IgD-negative memory B cell (primary cell): ENCODE data around the gene EREG. TPM values are rescaled to one million over a fixed set of nuclear protein-coding genes. Genes with fewer than 3 reads are reported as not detected.
A peak's percentile ranks its signal among the peaks of the same experiment; 100 is the strongest.

Source experiments
- H3K27ac Mint-ChIP-seq, 3 donors: one replicate each; pipeline ENCODE4 v1.8.0; 2020 to 2022; ENCODE audit warnings: mild to moderate bottlenecking in 3 of 3, mixed read lengths in 3 of 3, moderate library complexity in 1 of 3
- H3K27me3 Mint-ChIP-seq: one replicate; pipeline ENCODE4 v1.8.0; 2021; ENCODE audit warnings: mixed read lengths
- H3K36me3 Mint-ChIP-seq: one replicate; pipeline ENCODE4 v1.8.0; 2020; ENCODE audit warnings: mild to moderate bottlenecking, mixed read lengths
- H3K4me1 Mint-ChIP-seq, 3 donors: one replicate each; pipeline ENCODE4 v1.8.0; 2020 to 2022; ENCODE audit warnings: mixed read lengths in 3 of 3, mild to moderate bottlenecking in 1 of 3
- H3K4me3 Mint-ChIP-seq, 4 donors: one replicate each; pipeline ENCODE4 v1.8.0; 2020 to 2022; ENCODE audit warnings: mild to moderate bottlenecking in 4 of 4, mixed read lengths in 4 of 4, moderate library complexity in 3 of 4
- H3K9me3 Mint-ChIP-seq, 3 donors: one replicate each; pipeline ENCODE4 v1.8.0; 2020 to 2021; ENCODE audit warnings: mixed read lengths in 3 of 3, mild to moderate bottlenecking in 1 of 3
- polyA plus RNA-seq: library from polyadenylated mRNA; unstranded; fragments of 300-500 nt; fragmentation: Illumina TruSeq; gene quantifications from one replicate; pipeline ENCODE4 v1.2.3, GENCODE V29; 2021

EREG gene
- not detected for polyA plus RNA-seq

GRCh38 chr4:74364652-74365491, at the start of gene EREG:
EREG (plus strand) TSS chr4:74365145; CDS start chr4:74365309, 164 bp downstream.
- peaks cover 35% of the 10 kb centered on the region for H3K27me3 Mint-ChIP-seq

GRCh38 chr4:74315376-74315775, 49.6 kb upstream of the EREG start:
- no peaks in the 10 kb centered on the region for H3K9me3 Mint-ChIP-seq
- peaks cover 0 to 2% (median 0%) of the 10 kb centered on the region in 3 donors for H3K4me1 Mint-ChIP-seq
- H3K36me3 Mint-ChIP-seq: no peaks in the 10 kb centered on the region
- H3K27ac Mint-ChIP-seq: no peak overlapping the region
- peaks cover 3% of the 10 kb centered on the region for H3K27me3 Mint-ChIP-seq
- no peak overlapping the region for H3K4me3 Mint-ChIP-seq

More at GRCh38 chr4:74364652-74365491, at the start of gene EREG:
- H3K36me3 Mint-ChIP-seq: peaks cover 3% of the 10 kb centered on the region
- H3K9me3 Mint-ChIP-seq: no peaks in the 10 kb centered on the region
- peaks cover 8 to 12% (median 11%) of the 10 kb centered on the region in 3 donors for H3K4me1 Mint-ChIP-seq
- no peak within 1 kb of the TSS for H3K27ac Mint-ChIP-seq
- H3K4me3 Mint-ChIP-seq: peak within 1 kb of the TSS in 3 of 4 donors; percentile 57 to 85 (median 80)

GRCh38 chr4:74316397-74316796, 48.5 kb upstream of the EREG start:
- Mint-ChIP-seq H3K36me3 (no peaks in the 10 kb centered on the region), H3K27ac (no peak overlapping the region), H3K27me3 (peaks cover 3% of the 10 kb centered on the region), H3K4me3 (no peak overlapping the region), H3K9me3 (no peaks in the 10 kb centered on the region), H3K4me1 (peaks cover 0 to 2% (median 0%) of the 10 kb centered on the region in 3 donors)

GRCh38 chr4:74317616-74318246, 47.2 kb upstream of the EREG start:
- Mint-ChIP-seq H3K9me3 (no peaks in the 10 kb centered on the region), H3K27ac (peak overlapping the region in 1 of 3 donors; percentile 11), H3K27me3 (peaks cover 3% of the 10 kb centered on the region), H3K36me3 (no peaks in the 10 kb centered on the region), H3K4me3 (no peak overlapping the region), H3K4me1 (no peaks in the 10 kb centered on the region)

GRCh38 chr4:74318276-74318675, 46.7 kb upstream of the EREG start:
- H3K36me3 Mint-ChIP-seq: no peaks in the 10 kb centered on the region

GRCh38 chr4:74319470-74319869, 45.5 kb upstream of the EREG start:
- H3K27me3 Mint-ChIP-seq: peaks cover 9% of the 10 kb centered on the region
- no peaks in the 10 kb centered on the region for H3K4me1 Mint-ChIP-seq
- no peak overlapping the region for H3K4me3 Mint-ChIP-seq
- no peaks in the 10 kb centered on the region for H3K9me3 Mint-ChIP-seq
- no peak overlapping the region for H3K27ac Mint-ChIP-seq
- no peaks in the 10 kb centered on the region for H3K36me3 Mint-ChIP-seq

More at GRCh38 chr4:74318276-74318675, 46.7 kb upstream of the EREG start:
- Mint-ChIP-seq H3K9me3 (no peaks in the 10 kb centered on the region), H3K4me3 (no peak overlapping the region), H3K27ac (no peak overlapping the region), H3K4me1 (no peaks in the 10 kb centered on the region), H3K27me3 (peaks cover 3% of the 10 kb centered on the region)

GRCh38 chr4:74320559-74321118, 44.3 kb upstream of the EREG start:
- Mint-ChIP-seq H3K4me3 (no peak overlapping the region), H3K36me3 (no peaks in the 10 kb centered on the region), H3K27me3 (peaks cover 9% of the 10 kb centered on the region), H3K27ac (no peak overlapping the region), H3K9me3 (no peaks in the 10 kb centered on the region), H3K4me1 (no peaks in the 10 kb centered on the region)

- Mint-ChIP-seq H3K4me3 (no peak overlapping the region), H3K27me3 (peaks cover 7% of the 10 kb centered on the region), H3K27ac (no peak overlapping the region), H3K36me3 (no peaks in the 10 kb centered on the region), H3K9me3 (no peaks in the 10 kb centered on the region), H3K4me1 (no peaks in the 10 kb centered on the region)
Observed at GRCh38 chr4:74322301-74322700, 42.6 kb upstream of the EREG start.

- no peak overlapping the region for H3K4me3 Mint-ChIP-seq
- H3K36me3 Mint-ChIP-seq: no peaks in the 10 kb centered on the region
- no peak overlapping the region for H3K27ac Mint-ChIP-seq
- H3K27me3 Mint-ChIP-seq: peaks cover 7% of the 10 kb centered on the region
- no peaks in the 10 kb centered on the region for H3K4me1 Mint-ChIP-seq
- H3K9me3 Mint-ChIP-seq: no peaks in the 10 kb centered on the region
Observed at GRCh38 chr4:74323663-74324062, 41.3 kb upstream of the EREG start.

GRCh38 chr4:74324262-74324661, 40.7 kb upstream of the EREG start:
- Mint-ChIP-seq H3K4me3 (no peak overlapping the region), H3K27me3 (peaks cover 13% of the 10 kb centered on the region), H3K9me3 (peaks cover 0 to 4% (median 0%) of the 10 kb centered on the region in 3 donors), H3K27ac (no peak overlapping the region), H3K36me3 (no peaks in the 10 kb centered on the region), H3K4me1 (no peaks in the 10 kb centered on the region)

- peaks cover 15% of the 10 kb centered on the region for H3K27me3 Mint-ChIP-seq
- H3K27ac Mint-ChIP-seq: no peak overlapping the region
- H3K36me3 Mint-ChIP-seq: no peaks in the 10 kb centered on the region
- no peaks in the 10 kb centered on the region for H3K4me1 Mint-ChIP-seq
- H3K9me3 Mint-ChIP-seq: peaks cover 0 to 4% (median 0%) of the 10 kb centered on the region in 3 donors
- H3K4me3 Mint-ChIP-seq: no peak overlapping the region
Observed at GRCh38 chr4:74325886-74326285, 39.1 kb upstream of the EREG start.

- no peaks in the 10 kb centered on the region for H3K36me3 Mint-ChIP-seq
- H3K9me3 Mint-ChIP-seq: peaks cover 0 to 4% (median 0%) of the 10 kb centered on the region in 3 donors
- H3K27me3 Mint-ChIP-seq: peaks cover 17% of the 10 kb centered on the region
- H3K4me1 Mint-ChIP-seq: no peaks in the 10 kb centered on the region
- no peak overlapping the region for H3K27ac Mint-ChIP-seq
- H3K4me3 Mint-ChIP-seq: no peak overlapping the region
Observed at GRCh38 chr4:74327762-74328161, 37.2 kb upstream of the EREG start.

GRCh38 chr4:74328501-74328900, 36.4 kb upstream of the EREG start:
- peaks cover 15% of the 10 kb centered on the region for H3K27me3 Mint-ChIP-seq
- no peaks in the 10 kb centered on the region for H3K36me3 Mint-ChIP-seq
- H3K9me3 Mint-ChIP-seq: peaks cover 0 to 4% (median 0%) of the 10 kb centered on the region in 3 donors
- no peak overlapping the region for H3K4me3 Mint-ChIP-seq
- no peaks in the 10 kb centered on the region for H3K4me1 Mint-ChIP-seq
- no peak overlapping the region for H3K27ac Mint-ChIP-seq

- H3K27ac Mint-ChIP-seq: no peak overlapping the region
- H3K27me3 Mint-ChIP-seq: peaks cover 11% of the 10 kb centered on the region
- no peak overlapping the region for H3K4me3 Mint-ChIP-seq
- H3K36me3 Mint-ChIP-seq: peaks cover under 1% of the 10 kb centered on the region
- no peaks in the 10 kb centered on the region for H3K4me1 Mint-ChIP-seq
- H3K9me3 Mint-ChIP-seq: peaks cover 0 to 4% (median 0%) of the 10 kb centered on the region in 3 donors
Observed at GRCh38 chr4:74329307-74329706, 35.6 kb upstream of the EREG start.

- peaks cover 11% of the 10 kb centered on the region for H3K27me3 Mint-ChIP-seq
- no peak overlapping the region for H3K4me3 Mint-ChIP-seq
- no peaks in the 10 kb centered on the region for H3K4me1 Mint-ChIP-seq
- H3K27ac Mint-ChIP-seq: no peak overlapping the region
- peaks cover 0 to 4% (median 0%) of the 10 kb centered on the region in 3 donors for H3K9me3 Mint-ChIP-seq
- peaks cover 2% of the 10 kb centered on the region for H3K36me3 Mint-ChIP-seq
Observed at GRCh38 chr4:74330295-74330750, 34.6 kb upstream of the EREG start.
